ENCODE data around the gene MYO5C.

The MYO5C gene

DNA sequence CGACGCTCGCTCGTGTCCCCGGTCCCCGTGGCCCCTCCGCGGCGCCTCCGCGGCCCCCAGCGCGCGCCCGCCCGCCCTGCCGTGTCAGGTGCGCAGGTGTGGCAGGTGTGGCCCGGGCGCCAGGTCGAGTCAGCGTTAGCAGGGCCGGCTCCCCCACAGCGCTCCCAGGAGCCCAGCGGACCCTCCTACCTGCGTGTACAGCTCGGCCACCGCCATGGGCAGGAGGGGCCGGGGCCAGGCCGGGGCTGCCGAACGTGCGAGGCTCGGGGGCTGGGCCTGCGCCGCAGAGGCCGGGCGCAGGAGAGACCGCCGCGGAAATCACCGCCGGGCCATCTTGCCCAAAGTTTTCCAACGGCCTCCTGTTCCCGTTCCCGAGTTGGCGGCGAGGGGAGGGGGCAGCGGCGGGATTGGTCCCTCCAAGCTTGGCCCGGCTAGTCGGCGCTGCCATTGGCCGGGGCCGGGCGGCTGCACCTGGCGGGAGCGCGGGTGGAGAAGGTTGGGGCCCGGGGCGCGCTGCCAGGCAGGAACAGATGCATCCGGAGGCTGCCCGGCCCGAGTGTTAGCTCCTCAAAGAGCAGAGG is at the start of gene MYO5C:
TSS of gene MYO5C (minus strand) at position 384 of the 581 bp plus-strand sequence. CDS start at position 216, 168 bp downstream.
- DNase-seq = peak in 17 of 58 donors; percentile 7 to 59 (median 32)

GRCh38 chr15:52344592-52344991 is 49.0 kb upstream of the MYO5C start:
- peak in 1 of 58 donors; percentile 46 for DNase-seq

DNA sequence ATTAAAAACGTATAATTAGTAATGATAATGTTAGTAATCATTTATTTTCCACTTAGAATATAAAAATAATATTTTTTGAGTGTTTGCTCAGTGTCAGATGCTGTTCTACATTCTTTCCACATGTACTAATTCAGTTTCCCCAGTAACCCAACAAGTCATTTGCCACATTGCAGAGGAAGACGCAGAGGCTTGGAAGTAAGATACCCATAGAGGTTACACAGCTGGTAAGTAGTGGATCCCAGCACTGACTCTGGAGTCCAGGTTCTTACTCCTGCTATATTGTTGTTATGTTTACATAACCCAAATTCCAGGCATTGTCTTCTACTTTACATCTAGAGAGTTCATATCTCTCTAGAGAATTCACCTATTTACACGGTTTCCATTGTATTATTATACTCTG is 48.2 kb upstream of the MYO5C start:
- no peak for DNase-seq

- DNase-seq = no peak
Observed at GRCh38 chr15:52340093-52340492, 44.5 kb upstream of the MYO5C start.

- no peak for DNase-seq
Observed at GRCh38 chr15:52338891-52339290, 43.3 kb upstream of the MYO5C start.

DNA sequence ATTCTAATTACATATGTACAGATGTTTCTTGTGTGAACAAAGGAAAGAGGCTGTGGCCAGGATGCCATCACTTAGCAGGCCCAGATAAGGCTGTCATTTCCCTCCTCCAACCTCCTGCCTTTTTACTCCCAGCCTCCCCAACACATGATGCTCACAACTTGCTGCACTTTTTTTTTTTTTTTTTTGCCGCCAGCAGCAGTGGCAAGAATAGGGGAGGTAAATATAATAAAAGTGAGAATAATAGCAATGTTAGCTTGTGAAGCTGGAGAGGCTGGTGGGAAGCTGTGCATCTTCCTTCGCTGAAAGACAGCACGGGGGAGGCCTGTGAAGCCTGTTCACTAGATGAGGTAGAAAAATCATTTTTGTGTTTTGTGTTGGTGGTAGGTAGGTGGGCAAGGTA is 42.5 kb upstream of the MYO5C start:
- peak in 6 of 58 donors; percentile 10 to 66 (median 28) for DNase-seq

GRCh38 chr15:52337198-52337853 is 41.7 kb upstream of the MYO5C start:
- DNase-seq = no peak

DNA sequence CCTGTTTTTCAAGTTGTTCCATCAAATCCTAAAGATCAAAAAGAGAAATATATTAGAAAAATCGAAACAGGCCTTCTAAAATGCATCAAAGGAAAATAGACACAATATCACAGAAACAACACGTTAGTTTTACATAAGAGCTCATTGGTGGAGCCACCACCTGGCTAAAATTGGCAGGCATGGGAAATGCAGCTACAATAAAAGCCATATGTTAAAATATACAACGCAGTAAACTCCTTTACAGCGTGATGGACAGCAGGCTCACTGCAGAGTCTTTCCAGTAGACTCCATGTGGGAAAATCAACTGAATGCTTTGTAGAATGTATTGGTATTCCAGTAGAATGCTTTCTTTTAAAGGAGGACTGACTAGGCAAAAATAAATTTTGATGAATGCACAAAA is 40.9 kb upstream of the MYO5C start:
- DNase-seq = no peak

- no peak for DNase-seq
Observed at GRCh38 chr15:52334491-52335160, 39.0 kb upstream of the MYO5C start.

DNA sequence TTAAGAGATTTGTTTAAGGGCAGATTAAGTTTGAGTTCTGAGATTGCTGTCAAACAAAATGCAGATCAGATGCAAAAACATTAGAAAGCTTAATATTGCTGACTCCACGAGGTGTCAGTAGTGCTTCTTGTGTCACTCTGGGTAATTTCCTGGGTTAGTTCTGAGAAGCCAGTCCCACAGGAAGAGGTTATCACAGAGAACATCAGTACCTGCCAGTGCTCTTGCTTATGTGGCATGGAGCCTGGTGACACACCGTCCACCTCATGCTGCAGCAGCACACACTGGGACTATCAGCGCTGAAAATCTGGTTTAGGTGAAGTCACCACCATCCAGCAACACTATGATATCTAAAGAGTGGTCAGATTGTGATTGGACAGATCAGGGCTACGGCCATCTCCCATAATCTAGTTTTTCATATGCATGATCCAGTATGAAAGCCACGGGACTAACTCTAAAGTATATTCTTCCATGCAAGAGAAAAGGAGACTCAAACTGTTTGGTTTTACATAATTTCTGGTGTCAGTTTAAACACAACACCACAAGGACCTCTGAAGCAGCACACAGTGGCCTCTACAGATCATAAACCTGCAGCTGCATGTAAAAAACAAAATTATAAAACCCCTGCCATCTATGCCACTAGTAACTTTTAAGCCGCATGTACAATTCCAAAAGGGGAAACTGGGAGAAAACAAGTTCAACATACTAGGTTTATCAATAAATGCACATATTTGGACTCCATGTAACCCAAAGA is 36.1 kb upstream of the MYO5C start:
- DNase-seq = peak in 6 of 58 donors; percentile 6 to 42 (median 10)

DNA sequence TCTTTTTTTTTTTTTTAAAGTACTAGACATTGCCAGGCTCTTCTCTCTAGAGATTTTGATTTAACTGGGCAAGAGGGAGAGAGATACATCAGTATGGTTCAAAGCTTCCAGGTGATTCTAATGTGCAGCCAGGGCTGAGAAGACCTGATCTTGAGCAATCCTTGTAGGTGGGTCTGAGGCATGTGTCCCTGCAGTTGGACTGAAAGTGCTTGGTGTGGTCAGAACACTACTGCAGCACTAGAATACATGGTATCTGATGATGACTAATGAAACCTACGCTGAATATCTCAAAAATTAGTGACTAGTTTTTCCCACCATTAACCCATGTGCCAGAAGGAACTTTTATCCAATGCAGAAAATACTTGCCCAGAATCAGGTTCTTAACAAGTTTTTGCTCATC is 34.4 kb upstream of the MYO5C start:
- DNase-seq = no peak

GRCh38 chr15:52329150-52329549 is 33.5 kb upstream of the MYO5C start:
- no peak for DNase-seq

DNA sequence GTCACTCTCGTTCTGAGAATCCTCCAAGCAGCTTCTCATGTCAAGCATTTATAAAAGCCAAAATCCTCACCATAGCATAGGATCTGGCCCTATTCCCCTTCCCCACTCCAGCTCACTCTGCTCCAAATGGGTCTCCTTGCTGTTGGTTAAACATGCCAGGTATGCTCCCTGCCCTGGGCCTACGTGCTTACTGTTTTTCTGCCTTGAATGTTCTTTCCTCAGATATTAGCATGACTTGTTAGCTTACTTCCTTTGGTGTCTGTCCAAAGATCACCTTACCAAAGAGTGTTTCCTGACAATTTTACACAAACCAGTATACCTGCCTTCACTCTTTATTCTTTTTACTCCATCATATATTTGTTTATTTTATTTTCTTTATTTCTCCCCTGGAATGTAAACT is 33.1 kb upstream of the MYO5C start:
- DNase-seq = no peak

- DNase-seq = peak in 2 of 58 donors; percentile 58 to 71
Observed at GRCh38 chr15:52326756-52327155, 31.2 kb upstream of the MYO5C start.

- peak in 2 of 58 donors; percentile 12 to 20 for DNase-seq
Observed at GRCh38 chr15:52324109-52324508, 28.5 kb upstream of the MYO5C start.

DNA sequence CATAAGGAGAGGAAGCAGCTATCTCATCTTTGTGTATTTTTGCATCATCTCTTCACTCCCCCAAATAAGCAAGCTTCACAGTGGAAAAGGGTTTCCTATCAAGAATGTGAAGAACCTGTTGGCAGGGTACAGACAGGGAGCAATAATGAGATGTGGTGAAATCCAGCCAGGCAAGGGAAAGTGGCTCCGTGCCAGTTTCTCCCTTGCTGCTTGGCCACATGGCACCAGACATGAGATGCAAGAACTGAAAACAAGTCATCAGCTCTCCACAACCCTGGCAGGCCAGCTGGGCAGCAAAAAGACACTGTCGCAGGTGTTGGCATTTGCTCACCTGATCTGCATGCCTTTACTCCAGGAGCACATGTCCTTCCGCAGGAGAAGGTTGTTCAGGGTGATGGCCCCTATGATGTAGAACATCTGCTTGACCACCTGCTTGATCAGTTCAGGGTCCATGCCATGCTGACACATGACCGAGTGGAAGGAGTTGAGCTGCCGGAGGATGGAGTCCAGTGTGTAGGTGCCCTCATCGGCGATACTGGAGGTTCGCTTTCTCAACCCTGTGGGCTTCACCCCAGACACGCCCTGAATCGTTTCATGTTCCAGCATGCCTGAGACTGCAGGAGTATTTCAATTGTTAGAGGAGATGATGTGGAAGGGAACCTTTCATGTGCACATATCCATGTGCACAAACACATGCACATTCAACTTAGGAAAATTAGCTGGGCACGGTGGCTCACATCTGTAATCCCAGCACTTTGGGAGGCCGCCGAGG is 23.3 kb upstream of the MYO5C start:
- peak in 20 of 58 donors; percentile 8 to 42 (median 22) for DNase-seq

DNA sequence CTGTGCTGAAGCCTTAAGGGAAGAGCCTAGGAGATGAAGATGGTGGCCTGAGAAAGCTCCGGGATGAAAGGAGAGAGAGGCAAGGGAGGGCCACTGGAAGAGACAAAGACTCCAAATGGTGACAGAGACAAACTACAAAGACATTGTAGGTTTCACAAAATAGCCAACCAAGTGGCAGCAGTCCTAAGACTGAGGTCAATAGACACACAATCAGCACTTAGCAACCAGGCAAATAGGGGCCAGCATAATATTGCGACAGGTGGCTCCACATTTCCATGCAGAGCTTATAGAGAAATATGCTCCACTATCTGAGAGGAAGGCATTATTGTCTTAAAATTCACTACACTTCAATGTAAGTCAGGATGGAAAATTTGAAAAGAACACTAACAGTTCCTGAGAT is 22.1 kb upstream of the MYO5C start:
- DNase-seq = no peak

DNA sequence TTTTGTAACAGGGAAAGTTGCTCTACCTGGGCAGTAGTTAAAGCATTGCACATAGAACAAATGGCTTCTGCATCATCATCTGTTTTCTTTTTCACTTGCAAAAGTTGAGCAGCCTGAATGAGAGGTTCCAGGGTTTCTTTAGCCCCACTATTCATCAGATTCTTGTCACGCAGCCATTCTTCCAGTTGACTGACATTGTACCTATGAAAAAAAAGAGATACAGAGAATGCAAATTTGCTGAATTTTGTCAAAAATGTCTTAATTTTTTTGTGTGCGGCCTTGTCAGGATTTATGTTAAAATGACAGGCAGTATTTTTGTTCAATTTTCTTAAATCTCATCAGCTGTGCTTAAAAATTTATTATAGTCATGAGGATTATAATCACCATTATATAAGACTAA is 21.4 kb upstream of the MYO5C start:
- DNase-seq = no peak

GRCh38 chr15:52309154-52309548 is 13.5 kb upstream of the MYO5C start:
- DNase-seq = no peak

DNA sequence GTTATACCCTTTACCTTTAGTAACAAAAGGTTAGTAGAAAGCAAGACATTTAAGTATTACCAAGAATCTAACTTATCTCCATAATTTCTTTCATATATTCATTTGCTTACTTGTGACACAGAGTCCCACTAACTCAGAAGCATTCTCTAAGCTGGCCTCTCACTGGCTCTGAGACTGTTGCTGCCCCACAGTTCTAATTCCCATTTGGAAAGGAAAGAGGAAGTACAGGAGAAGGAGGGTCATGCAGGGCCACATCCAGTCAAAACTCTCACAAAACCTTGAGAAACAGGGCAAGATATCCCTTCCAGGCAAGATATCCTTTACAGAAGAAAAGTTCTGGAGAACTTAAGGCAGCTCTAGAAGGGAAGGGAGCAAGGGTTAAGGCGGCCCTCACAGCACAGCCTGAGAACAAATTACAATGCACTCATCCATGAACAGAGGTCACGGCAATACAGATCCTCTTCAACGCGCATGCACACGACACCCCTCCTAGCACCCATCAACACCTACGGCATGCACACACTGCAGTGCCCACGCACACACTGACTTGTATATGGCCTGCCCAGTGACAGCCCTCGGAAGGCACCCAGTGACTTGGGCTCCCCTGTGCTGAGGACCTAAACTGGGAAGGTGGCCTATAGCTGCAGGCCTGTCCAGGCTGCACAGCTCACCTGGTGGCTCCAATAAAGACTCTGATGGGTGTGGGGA is 13.0 kb upstream of the MYO5C start:
- no peak for DNase-seq

All from anterior cingulate cortex (tissue), 58 donors.